Adipose tissue (tissue), 3 donors: ENCODE results near the gene RNASE8. TPM values are rescaled to one million over a fixed set of nuclear protein-coding genes. Genes with fewer than 3 reads are reported as not detected.
"Not testable (repeated sequence)": the region's sequence is repeated elsewhere in the genome, so short reads cannot be mapped to it uniquely, and the experiment has no call there.

Source experiments
- H3K27ac ChIP-seq: one replicate; pipeline ENCODE4 v1.5.1; 2013; ENCODE audit warnings: low read depth, low read length
- WGBS, 3 donors: extraction: QIAGEN DNeasy Blood & Tissue Kit; methylation state at CpG; one replicate each; pipeline ENCODE4 v1.1.7; 2013; 5-methylcytosine and 5-hydroxymethylcytosine counted together
- polyA plus RNA-seq, 3 donors: library from polyadenylated mRNA; stranded (reverse); fragments of 200-250 nt; gene quantifications; one replicate each; pipeline ENCODE4 v1.2.3, GENCODE V29; 2013
- donor health status: healthy with polysubstance abuse.
- donor health status: Bipolar disorder and iron deficiency.
- donor health status: healthy.

The RNASE8 gene
- polyA plus RNA-seq, 3 donors, result not detected

DNA sequence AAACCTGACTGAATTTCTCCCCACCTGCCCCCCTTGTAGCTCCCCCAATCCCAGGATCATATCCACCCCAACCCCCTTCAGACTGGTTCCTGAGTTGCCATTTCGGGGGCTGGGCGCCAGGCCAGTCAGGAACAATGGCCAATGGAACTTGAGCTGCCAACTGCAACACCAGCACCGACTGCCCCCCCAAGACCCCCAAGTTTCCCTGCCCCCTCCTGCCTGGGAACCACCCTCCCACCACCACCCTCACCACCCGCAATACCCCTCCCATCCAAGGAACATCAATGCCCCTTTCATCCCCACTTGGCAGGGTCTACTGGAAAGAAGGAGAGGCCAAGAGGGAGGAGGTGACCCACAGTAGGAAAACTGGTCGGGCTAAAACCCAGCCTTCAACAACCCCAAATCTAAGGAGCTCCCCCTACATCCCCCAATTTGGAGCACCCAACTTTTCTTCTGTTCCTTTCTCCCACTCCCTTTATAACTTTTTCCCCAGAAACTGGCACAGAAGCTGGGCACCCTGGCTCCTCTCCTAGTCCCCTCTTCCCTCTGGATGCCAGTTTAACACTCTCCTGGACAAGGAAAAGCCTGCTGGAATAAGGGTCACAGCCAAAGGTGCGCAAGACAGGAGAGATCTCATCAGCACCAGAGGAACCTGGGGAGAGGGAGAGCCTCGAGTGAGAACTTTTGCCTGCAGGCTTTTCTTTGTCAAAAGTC, 31.2 kb upstream of the RNASE8 start:
- H3K27ac ChIP-seq, result no peak overlapping the region
- 65 to 68% (median 67%) methylated on average over 7 of the region's 7 CpGs for WGBS, 3 donors

DNA sequence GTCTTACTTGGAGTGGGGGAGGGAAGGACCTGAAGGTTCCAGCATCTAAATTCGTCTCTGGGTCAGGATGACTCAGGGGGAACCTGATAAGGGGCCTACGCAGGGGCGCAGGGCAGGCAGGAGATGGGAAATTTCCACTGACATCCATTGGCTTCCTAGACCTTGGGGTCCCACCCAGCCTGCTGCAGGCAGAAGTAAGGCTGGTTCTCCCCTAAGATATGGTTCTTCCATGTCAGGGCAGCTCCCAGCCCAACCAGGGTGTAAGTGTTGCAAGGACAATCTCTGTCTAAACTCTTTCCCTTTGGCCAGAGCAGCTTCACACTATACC, 30.7 kb upstream of the RNASE8 start:
- 47 to 64% (median 56%) methylated on average over 3 of the region's 3 CpGs for WGBS, 3 donors
- H3K27ac ChIP-seq, result no peak overlapping the region

DNA sequence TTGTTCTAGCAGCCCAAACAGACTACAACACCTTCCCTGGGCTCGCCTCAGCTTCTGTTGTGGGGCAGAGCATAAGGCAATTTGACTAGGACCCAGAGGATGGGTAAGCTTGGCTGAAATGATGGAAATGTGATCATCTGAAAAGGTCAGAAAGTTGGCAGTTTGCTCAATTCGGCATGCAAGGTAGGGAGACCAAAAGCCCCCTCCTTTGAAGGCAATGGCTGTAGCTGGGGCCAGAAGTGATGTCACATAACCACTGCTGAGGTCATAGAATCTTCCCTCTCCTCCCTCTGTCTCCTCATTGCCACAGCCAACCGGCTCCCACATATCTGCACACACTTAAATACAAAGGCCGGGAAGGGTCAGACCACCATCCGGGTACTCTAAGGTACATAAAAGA, 27.7 kb upstream of the RNASE8 start, which contains the start of gene TPPP2:
Gene TPPP2 (plus strand): TSS at position 301 of the 400 bp plus-strand sequence. CDS start 365 bp downstream, outside the sequence.
- 84 to 95% (median 84%) methylated on average over 5 of the region's 5 CpGs for WGBS, 3 donors
- no peak within 1 kb of the TSS for H3K27ac ChIP-seq

DNA sequence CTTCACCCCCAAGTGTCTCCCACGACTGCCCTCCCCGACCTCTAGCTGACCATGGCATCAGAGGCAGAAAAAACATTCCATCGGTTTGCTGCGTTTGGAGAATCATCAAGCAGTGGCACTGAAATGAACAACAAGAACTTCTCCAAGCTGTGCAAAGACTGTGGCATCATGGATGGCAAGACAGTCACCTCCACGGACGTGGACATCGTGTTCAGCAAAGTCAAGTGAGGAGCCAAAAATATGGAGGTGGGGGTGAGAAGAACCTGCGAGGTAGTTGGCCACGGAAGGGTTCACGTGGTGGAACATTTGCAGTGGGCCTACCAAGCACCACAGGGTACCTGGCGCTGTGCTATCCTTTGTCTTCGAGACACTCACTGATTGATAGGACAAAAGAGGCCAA, 27.1 kb upstream of the RNASE8 start:
- H3K27ac ChIP-seq, result no peak overlapping the region
- WGBS, 3 donors, result 89 to 90% (median 90%) methylated on average over 12 of the region's 12 CpGs

DNA sequence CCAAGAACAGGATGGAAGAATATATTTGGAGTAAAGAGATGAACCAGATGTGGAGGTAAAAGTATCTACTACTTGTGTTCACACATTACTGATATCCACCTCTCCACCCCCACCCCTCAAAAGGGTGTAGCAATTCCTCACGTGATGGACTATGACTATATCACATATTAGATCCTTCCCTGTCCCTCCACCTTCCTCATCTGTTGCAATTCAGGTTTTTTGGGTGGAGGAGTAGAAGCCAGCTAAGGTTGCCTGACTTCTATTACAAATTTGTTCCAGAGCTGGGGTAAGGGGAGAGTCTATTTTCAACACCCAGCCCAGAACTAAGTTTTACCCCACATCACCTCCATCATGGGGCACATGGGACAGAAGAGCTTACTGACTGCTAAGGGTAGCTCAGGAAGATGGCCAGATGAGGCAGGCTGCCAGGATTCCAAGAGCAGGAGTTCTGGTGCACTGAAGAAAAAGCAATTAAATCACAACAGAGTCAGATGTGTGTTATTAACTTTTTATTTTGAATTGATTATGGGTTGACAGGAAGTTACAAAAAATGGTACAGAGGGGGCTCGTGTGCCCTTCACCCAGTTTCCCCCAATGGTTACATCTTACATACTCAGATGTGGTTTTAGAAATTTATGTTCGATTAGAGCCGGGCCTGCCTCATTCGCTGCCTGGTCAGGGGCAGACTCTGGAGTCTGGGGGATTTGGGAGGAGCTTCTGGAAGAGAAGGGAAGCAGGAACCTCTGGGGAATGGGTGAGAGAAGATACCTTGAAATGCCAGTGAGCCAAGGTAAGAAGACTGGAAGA, 25.1 kb upstream of the RNASE8 start:
- WGBS, 3 donors, result 79 to 86% (median 80%) methylated on average over 5 of the region's 5 CpGs
- no peak overlapping the region for H3K27ac ChIP-seq

DNA sequence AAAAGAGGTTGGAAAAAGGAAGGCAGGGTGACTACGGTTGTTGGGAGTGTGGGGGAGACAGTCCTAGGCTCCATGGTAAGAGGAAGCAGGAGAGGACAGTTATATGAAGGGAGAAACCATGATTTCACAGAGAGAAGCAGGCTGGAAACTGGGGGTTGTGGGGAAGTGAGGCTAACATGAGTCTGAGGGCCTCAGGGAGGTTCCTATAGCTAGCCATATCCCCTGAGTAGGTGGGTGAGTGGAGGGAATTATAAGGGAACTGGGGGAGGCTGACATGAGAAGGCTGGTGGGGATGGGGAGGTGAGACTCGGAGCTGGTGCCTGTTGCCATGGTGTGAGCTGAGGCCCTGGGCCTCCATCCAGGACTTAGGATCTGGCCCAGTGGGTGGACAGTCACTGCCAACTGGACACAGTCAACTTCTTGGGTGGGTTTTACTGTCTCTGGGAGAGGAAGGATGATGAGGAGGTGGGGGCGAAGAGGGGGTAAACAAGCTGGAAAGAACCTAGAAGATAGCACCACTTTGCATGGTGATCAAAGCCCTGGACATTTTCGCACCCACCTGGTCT, 24.4 kb upstream of the RNASE8 start:
- 76 to 89% (median 82%) methylated on average over 4 of the region's 4 CpGs for WGBS, 3 donors

DNA sequence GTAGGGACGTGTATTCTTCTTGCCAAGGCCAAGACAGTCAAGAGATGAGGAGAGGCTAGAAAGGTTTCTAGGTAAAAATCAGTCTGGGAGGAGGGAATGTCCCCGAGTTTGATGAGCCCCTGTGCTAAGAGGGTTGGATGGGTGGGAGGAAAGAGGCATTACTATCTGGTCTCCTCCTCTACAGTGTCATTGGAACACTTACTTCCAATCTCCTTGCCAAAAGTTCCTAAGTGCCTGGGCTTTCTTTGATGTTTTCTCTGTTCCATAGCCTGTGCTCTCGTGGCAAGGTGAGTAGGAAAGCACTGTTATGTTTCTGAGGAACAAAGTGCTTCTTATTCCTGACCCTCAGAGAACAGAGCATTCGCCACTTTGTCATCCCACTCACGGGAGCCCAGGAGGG, 22.9 kb upstream of the RNASE8 start, which contains the start of gene RNASE13:
Gene RNASE13 (minus strand): TSS at position 101 of the 400 bp plus-strand sequence. CDS start 519 bp downstream, outside the sequence.
- H3K27ac ChIP-seq, result no peak within 1 kb of the TSS
- 79 to 82% (median 79%) methylated on average over 5 of the region's 5 CpGs for WGBS, 3 donors

More for the DNA sequence above, 24.4 kb upstream of the RNASE8 start:
- no peak overlapping the region for H3K27ac ChIP-seq

DNA sequence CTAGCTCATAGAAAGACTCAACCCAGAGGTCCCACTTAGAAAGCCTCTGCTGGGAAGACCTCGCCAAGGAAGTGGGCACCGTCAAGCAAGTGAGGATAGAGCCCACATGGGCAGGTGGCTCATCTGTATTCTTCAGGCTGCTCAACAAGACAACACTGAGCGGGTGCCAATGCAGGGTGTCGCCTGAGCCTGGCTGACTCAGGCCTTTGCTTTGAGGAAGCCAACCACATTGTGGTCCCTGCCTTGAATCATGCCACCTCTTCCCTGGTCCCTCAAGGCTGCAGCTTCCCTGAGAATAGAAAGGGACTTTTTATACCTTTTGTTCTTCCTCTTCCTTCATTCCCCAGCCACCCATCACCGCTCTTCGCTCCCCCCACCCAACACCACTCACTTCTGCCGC, 20.9 kb upstream of the RNASE8 start:
- no peak overlapping the region for H3K27ac ChIP-seq
- WGBS, 3 donors, result 90 to 94% (median 92%) methylated on average over 7 of the region's 7 CpGs

DNA sequence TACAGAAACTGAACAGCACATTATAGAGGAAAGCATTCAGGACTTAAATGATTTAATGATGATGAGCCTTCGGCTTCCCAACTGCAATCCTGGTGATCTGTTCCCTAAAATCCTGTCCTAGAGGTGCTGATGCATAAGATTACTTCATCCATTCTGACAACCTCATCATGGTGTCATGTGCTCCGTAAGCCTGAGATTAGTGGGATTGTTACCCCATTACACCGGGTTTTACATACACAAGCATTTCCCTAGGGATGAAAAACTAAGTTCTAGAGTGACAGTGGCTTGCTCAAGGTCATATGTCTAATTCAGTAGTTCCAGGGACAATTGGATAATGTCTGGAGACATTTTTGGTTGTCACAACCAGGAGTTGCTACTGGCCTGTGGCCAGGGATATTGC, 20.5 kb upstream of the RNASE8 start:
- no peak overlapping the region for H3K27ac ChIP-seq
- WGBS, 3 donors, result 75 to 86% (median 77%) methylated on average over 3 of the region's 3 CpGs

DNA sequence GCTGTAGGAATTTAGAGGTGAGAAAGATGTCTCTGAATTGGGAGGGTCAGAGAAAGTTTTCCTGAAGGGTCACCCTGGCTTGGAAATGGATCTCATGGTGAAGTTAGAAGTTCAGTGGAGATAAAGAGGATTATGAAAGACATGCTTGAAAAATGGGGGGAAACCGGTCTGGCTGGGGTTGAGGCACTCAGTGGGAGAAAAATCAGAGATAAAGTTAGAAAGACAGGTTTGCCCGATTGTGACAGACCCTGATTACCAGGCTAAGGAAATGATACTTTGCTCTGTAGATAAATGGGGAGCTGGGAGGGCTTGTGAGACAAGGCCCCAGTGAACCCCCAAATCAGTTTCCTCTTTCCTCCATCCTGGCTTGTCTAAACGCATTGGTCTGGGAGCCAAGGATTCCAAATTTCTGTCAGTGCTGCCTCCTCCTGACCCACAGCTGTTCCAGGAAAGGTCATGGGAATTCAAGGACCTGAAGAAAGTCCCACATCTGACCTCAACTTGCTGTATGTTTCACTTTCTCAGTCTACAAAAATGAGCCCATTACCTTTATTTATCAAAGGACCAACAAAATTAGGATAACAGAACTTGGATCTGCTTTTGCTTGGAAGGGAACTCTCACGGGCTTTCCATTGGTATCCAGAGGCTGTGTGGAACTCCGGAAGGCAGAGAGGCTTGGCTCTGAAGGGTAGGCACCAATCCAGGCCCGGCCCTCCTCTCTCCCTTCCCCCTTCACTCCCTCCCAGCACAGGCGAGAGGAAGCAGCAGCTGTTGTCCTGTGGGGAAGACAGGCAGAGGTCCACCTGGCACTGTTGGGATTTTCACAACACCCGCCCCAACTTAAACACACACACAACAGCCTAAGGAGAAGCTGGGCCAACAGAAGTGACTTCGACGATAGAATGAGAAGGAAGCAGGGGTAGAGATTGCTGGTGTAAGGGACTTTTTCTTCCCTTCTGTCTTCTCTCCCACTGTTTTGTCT, 18.9 kb upstream of the RNASE8 start:
- H3K27ac ChIP-seq, result no peak overlapping the region
- WGBS, 3 donors, result 15 to 24% (median 24%) methylated on average over 10 of the region's 10 CpGs

DNA sequence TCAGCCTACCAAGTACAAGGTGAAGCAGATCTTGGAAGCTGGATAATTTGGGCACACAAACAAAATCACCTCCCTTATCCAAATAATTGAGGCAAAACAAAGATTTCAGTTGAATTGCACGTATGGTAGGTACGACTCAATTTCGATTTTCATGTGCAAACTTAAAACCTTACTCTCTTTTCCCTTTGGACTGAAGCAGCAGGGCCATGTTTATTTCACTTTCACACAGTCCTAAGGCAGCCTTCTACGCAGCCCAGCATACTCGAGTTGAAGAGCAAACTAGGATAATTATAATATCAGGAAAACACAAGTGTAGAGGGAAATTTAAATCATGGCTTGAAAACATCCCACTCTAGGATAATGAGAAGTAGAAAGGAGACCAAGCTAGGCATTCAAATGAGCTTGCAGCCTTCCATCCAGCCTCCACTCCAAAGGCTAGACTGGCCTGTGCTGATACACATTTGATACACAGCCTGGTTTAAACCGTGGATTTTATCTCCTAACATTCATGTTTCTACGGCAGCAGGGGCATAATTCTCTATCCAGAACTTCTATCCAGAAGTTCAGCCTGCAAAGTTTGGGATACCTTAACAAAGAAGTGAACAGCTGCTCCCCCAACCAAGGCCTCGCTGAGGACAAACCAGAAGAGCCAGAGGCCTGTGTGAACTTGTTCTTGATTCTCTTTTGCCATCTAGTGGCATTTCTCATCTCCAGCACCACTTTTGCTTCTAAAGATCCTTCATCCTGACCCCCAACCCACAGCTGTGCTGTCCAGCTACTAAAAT, 17.8 kb upstream of the RNASE8 start:
- 45 to 60% (median 52%) methylated on average over 8 of the region's 8 CpGs for WGBS, 3 donors
- H3K27ac ChIP-seq, result no peak overlapping the region

DNA sequence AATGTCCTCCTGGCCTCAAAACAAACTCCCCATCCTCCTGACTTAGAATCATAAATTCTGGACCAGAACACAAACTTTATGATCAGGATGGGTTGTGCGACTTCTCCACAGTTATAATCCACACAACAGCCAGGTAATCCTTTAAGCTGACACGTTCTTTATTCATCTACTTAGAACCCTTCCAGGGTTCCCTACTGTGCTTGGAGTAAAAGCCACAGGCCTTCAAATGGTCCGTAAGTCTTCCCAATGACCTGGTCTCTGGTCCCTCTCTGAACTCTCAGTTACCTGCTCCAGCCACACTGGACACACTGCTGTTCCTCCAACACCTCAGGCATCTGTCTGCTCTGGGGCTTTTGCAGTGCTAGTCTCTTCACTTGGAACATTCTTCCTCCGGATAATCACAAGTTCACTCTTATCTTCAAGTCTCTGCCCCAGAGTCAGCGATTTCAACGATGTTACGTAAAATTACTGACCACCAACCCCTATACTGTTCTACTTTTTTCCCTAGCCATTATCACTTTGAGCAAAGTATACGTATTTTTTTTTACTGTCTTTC, 17.2 kb upstream of the RNASE8 start:
- 68 to 75% (median 75%) methylated on average over 8 of the region's 8 CpGs for WGBS, 3 donors
- H3K27ac ChIP-seq, result no peak overlapping the region

DNA sequence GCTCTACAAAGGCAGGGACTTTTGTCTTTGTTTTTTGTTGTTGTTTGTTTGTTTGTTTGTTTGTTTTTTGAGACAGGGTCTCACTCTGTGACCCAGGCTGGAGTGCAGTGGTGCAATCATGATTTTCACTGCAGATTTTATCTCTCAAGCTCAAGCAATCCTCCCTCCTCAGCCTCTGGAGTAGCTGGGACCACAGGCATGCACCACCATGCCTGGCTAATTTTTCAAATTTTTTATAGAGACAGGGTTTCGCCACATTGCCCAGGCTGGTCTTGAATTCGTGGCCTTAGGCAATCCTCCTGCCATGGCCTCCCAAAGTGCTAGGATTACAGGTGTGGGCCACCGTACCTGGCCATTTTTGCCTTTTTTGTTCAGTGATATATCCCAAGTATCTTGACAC, 16.7 kb upstream of the RNASE8 start:
- not testable (repeated sequence) for H3K27ac ChIP-seq
- WGBS, 3 donors, result 76 to 83% (median 80%) methylated on average over 3 of the region's 3 CpGs

DNA sequence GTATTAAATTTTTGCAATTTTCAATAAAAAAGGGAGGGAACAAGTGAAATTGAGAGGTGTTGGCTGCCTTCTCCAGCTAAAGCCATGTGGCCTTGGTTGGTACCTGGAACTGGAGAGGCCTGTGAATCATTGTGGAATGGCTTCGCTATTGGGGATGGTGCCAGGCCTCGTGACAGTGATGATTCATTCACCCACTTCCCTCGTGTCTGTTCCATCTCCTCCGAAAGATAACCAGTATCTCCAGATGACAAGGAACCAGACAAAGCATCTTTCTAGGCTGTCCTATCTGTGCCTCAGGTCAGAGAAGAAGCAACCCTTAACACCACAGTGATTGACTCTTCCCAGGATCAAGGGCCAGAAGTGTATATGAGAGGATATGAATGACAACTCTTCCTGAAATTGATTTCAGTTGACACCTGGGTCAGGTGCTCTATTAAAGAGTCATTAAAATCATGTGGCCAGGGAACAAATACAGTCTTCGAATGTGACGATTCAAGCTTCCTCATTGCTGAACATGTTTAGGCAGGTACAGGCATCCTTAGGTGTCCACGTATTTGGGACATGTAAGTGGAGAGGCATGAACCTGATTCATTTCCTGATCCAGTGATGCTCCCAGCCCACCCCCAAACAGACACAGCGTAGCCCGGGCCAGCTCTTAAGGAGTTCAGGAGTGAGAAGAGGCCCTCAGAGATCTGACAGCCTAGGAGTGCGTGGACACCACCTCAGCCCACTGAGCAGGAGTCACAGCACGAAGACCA, 15.8 kb upstream of the RNASE8 start, which contains the start of gene RNASE7:
Gene RNASE7 (plus strand): TSS at position 687 of the 758 bp plus-strand sequence. CDS start 631 bp downstream, outside the sequence.
- 66 to 78% (median 75%) methylated on average over 11 of the region's 11 CpGs for WGBS, 3 donors
- H3K27ac ChIP-seq, result no peak within 1 kb of the TSS

DNA sequence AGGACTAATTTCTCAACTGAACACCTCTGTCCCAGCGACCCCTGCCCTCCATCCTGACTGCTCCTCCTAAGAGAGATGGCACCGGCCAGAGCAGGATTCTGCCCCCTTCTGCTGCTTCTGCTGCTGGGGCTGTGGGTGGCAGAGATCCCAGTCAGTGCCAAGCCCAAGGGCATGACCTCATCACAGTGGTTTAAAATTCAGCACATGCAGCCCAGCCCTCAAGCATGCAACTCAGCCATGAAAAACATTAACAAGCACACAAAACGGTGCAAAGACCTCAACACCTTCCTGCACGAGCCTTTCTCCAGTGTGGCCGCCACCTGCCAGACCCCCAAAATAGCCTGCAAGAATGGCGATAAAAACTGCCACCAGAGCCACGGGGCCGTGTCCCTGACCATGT, 14.7 kb upstream of the RNASE8 start:
- WGBS, 3 donors, result 43 to 56% (median 53%) methylated on average over 8 of the region's 8 CpGs
- no peak overlapping the region for H3K27ac ChIP-seq

DNA sequence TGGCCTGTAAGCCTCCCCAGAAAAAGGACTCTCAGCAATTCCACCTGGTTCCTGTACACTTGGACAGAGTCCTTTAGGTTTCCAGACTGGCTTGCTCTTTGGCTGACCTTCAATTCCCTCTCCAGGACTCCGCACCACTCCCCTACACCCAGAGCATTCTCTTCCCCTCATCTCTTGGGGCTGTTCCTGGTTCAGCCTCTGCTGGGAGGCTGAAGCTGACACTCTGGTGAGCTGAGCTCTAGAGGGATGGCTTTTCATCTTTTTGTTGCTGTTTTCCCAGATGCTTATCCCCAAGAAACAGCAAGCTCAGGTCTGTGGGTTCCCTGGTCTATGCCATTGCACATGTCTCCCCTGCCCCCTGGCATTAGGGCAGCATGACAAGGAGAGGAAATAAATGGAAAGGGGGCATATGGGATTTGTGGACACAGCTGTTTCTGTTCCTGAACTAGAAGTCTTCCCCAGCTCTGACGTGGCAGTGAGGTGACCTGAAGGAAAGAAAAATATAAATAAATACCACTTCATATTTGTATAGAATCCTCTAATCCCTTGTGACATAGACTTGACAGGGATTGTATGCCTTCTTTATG, 14.1 kb upstream of the RNASE8 start:
- H3K27ac ChIP-seq, result no peak overlapping the region
- 3 to 44% (median 43%) methylated on average over 2 of the region's 2 CpGs for WGBS, 3 donors
